GM23338 (cell line): ENCODE data around the gene DIP2C.

Experiments
- CREB1 ChIP-seq: fragments of 250-450 bp; sonication (Bioruptor Pico); IDR thresholded peaks from 2 replicates; pipeline ENCODE4 v1.5.0; 2020; ENCODE audit warnings: low read depth, mild to moderate bottlenecking, moderate library complexity
- CTCF ChIP-seq, 2 experiments: fragments of 200-600 bp in 1 of 2; sonication (generic) in 1 of 2; conservative IDR thresholded peaks; 2 replicates each; pipeline versions ENCODE4 v1.5.1 to v1.6.1; 2016 to 2017; ENCODE audit warnings: antibody characterized with exemption in 2 of 2, low read depth in 2 of 2, mild to moderate bottlenecking in 2 of 2, moderate library complexity in 1 of 2
- ETS1 ChIP-seq: IDR thresholded peaks from 2 replicates; pipeline ENCODE4 v1.6.1; 2016; ENCODE audit warnings: antibody characterized with exemption
- EZH2 ChIP-seq: fragments of 200-600 bp; sonication (generic); IDR thresholded peaks from one replicate; pipeline ENCODE4 v1.8.0; 2017; ENCODE audit warnings: antibody characterized with exemption, mild to moderate bottlenecking, low read depth; ENCODE audit not compliant: unreplicated experiment
- EZH2phosphoT487 ChIP-seq: fragments of 200-600 bp; sonication (generic); IDR thresholded peaks from one replicate; pipeline ENCODE4 v1.8.1; 2018; ENCODE audit warnings: antibody characterized with exemption; ENCODE audit not compliant: unreplicated experiment
- JUNB ChIP-seq: IDR thresholded peaks from one replicate; pipeline ENCODE4 v1.6.1; 2016; ENCODE audit warnings: antibody characterized with exemption; ENCODE audit not compliant: unreplicated experiment
- POLR2AphosphoS5 ChIP-seq: IDR thresholded peaks from 2 replicates; pipeline ENCODE4 v1.6.1; 2016; ENCODE audit warnings: antibody characterized with exemption, low read depth
- REST ChIP-seq: IDR thresholded peaks from one replicate; pipeline ENCODE4 v1.6.1; 2018; ENCODE audit warnings: antibody characterized with exemption; ENCODE audit not compliant: unreplicated experiment
- ZNF462 ChIP-seq: fragments of 250-450 bp; sonication (Bioruptor Pico); IDR thresholded peaks from 2 replicates; pipeline ENCODE4 v1.5.0; 2020; ENCODE audit warnings: mild to moderate bottlenecking, moderate library complexity

GRCh38 chr10:679556-679955 lies 9.9 kb downstream of the DIP2C start:
- TF ChIP-seq JUNB (no peak), CTCF (conservative IDR thresholded peaks at IDR 0.05; ENCODE audit: low read depth in 2 of 2) (no peak), EZH2phosphoT487 (no peak), EZH2 (no peak), POLR2AphosphoS5 (no peak), REST (no peak), ETS1 (no peak), ZNF462 (no peak), CREB1 (CRISPR knock-in tag) (no peak)
